NT2/D1 (cell line): ENCODE data around the gene HOXB6.
A peak's percentile ranks its signal among the peaks of the same experiment; 100 is the strongest.

ENCODE experiments used
- SUZ12 ChIP-seq: IDR thresholded peaks from 2 replicates; pipeline ENCODE4 v1.6.1; 2011; ENCODE audit not compliant: insufficient read length, insufficient read depth; ENCODE audit errors: extremely low read depth
- YY1 ChIP-seq: IDR thresholded peaks from 2 replicates; pipeline ENCODE4 v1.6.1; 2011; ENCODE audit not compliant: insufficient read length, insufficient read depth
- ZNF274 ChIP-seq: IDR thresholded peaks from 2 replicates; pipeline ENCODE4 v1.6.1; 2011; ENCODE audit warnings: mild to moderate bottlenecking, low read depth, low read length

- TF ChIP-seq YY1 (no peak), ZNF274 (no peak), SUZ12 (peak; percentile 85)
Measured at GRCh38 chr17:48597778-48598631, 6.8 kb downstream of the HOXB6 start.
